ENCODE results near the gene UROS. TPM values are rescaled to one million over a fixed set of nuclear protein-coding genes. Genes with fewer than 3 reads are reported as not detected.
A peak's percentile ranks its signal among the peaks of the same experiment; 100 is the strongest.

The UROS gene
- total and polyA plus RNA-seq, 9 donors, result 18.5 to 82.5 (median 28.6) TPM

GRCh38 chr10:125782054-125782453 lies 41.0 kb downstream of the UROS start:
- intact Hi-C loops (cut with DNase I), result no loop called here
- Histone ChIP-seq H3K9me3 (no peaks in the 10 kb centered on the region), H3K4me1 (ENCODE audit: insufficient read depth) (no peaks in the 10 kb centered on the region), H3K27me3 (no peaks in the 10 kb centered on the region), H3K36me3 (no peaks in the 10 kb centered on the region), H3K4me3 (no peak overlapping the region), H3K27ac (no peak overlapping the region)
- WGBS, 3 donors, result 83 to 90% (median 89%) methylated on average over 11 of the region's 11 CpGs
- DNase-seq, result peak in 1 of 5 donors; percentile 6
- TF ChIP-seq CTCF (IDR thresholded peaks at IDR 0.05) (no peak), POLR2A (IDR thresholded peaks at IDR 0.05) (no peak), EP300 (IDR thresholded peaks at IDR 0.05) (no peak)

GRCh38 chr10:125781374-125781773 lies 41.7 kb downstream of the UROS start:
- intact Hi-C loops (cut with DNase I), result no loop called here
- Histone ChIP-seq H3K4me3 (no peak overlapping the region), H3K4me1 (ENCODE audit: insufficient read depth) (no peaks in the 10 kb centered on the region), H3K27me3 (no peaks in the 10 kb centered on the region), H3K9me3 (no peaks in the 10 kb centered on the region), H3K27ac (no peak overlapping the region), H3K36me3 (no peaks in the 10 kb centered on the region)
- TF ChIP-seq EP300 (IDR thresholded peaks at IDR 0.05) (no peak), CTCF (IDR thresholded peaks at IDR 0.05) (no peak), POLR2A (IDR thresholded peaks at IDR 0.05) (no peak)
- WGBS, 3 donors, result 85 to 95% (median 91%) methylated on average over 8 of the region's 8 CpGs
- peak in 1 of 5 donors; percentile 4 for DNase-seq

DNA sequence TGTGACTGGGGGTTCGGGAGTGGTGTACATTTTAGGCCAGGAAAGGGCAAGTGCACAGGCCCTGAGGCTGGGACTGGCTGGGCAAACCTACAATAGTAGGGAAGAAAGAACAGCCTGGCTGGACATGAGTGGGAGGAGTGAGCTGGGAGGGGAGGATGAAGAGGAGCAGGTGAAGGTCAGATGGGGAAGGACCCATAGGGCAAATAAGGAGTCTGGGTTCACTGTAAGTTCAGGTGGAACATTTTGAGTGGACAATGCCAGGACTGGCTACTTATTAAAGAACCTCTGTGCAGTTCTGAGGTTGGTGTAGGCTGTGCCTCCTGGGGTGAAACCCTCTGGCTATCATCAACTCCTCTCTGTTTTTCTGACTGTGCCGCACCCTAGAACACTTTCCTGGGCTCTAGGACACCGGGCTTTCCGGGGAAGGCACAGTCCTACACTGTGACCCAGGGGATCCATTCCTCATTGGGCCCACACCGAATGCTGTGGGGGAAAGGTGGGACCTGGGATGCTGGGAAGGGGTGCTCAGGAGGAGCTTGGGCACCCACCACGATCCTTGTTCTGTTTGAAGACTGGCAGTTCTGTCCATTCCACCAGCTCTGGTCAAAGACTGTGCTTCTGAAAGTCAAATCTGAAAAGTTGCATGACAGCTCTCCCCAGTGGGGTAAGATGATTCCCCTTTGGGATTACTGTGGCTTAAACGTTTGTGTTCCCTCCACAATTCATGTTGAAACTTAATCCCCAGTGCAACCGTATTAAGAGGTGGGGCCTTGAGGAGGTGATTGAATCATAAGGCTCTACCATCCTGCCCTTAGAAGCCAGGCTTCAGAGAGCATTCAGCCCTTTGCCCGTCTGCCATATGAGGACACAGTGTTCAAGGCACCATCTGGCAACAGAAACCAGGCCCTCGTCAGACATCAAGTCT lies 43.4 kb downstream of the UROS start:
- H3K9me3 ChIP-seq, result no peaks in the 10 kb centered on the region
- H3K4me3 ChIP-seq, result no peak overlapping the region
- no peak overlapping the region for H3K27ac ChIP-seq
- 80 to 85% (median 84%) methylated on average over 10 of the region's 10 CpGs for WGBS, 3 donors
- no peaks in the 10 kb centered on the region for H3K27me3 ChIP-seq
- H3K36me3 ChIP-seq, result no peaks in the 10 kb centered on the region
- no peaks in the 10 kb centered on the region for H3K4me1 ChIP-seq (ENCODE audit: insufficient read depth)
- TF ChIP-seq EP300 (IDR thresholded peaks at IDR 0.05), result no peak
- TF ChIP-seq POLR2A (IDR thresholded peaks at IDR 0.05), result no peak
- no peak for TF ChIP-seq CTCF (IDR thresholded peaks at IDR 0.05)
- intact Hi-C loops (cut with DNase I), result no loop called here
- no peak for DNase-seq

DNA sequence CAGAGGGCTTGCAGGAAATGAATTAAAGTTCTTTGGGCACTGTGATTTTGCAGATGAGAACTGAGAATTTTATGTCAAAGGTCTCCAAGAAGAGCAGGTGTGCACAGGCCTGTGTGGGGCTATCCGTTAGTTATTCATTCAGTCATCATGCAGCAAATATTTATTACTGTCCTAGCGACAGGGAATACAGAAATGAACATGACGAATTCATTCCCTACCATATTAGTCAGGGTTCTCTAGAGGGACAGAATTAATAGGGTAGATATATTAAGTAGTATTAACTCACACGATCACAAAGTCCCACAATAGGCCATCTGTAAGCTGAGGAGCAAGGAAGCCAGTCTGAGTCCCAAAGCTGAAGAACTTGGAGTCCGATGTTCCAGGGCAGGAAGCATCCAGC lies 44.5 kb downstream of the UROS start:
- intact Hi-C loops (cut with DNase I), result no loop called here
- Histone ChIP-seq H3K9me3 (no peaks in the 10 kb centered on the region), H3K27me3 (no peaks in the 10 kb centered on the region), H3K27ac (no peak overlapping the region), H3K4me1 (ENCODE audit: insufficient read depth) (no peaks in the 10 kb centered on the region), H3K4me3 (no peak overlapping the region), H3K36me3 (no peaks in the 10 kb centered on the region)
- 71 to 81% (median 76%) methylated on average over 5 of the region's 5 CpGs for WGBS, 3 donors
- TF ChIP-seq CTCF (IDR thresholded peaks at IDR 0.05) (no peak), POLR2A (IDR thresholded peaks at IDR 0.05) (no peak), EP300 (IDR thresholded peaks at IDR 0.05) (no peak)
- no peak for DNase-seq
